Embryonic facial prominence (tissue), 1 donor: ENCODE data around the gene TMBIM6.
A peak's percentile ranks its signal among the peaks of the same experiment; 100 is the strongest.

Source experiments
- DNase-seq: peaks from one replicate; pipeline ENCODE4 v3.0.0-alpha.2; 2016; ENCODE audit errors: extremely low spot score

Gene TMBIM6

GRCh38 chr12:49796606-49797448 is 55.5 kb downstream of the TMBIM6 start:
- DNase-seq: no peak

- DNase-seq: no peak
Measured at GRCh38 chr12:49797449-49797776, 56.1 kb downstream of the TMBIM6 start.

GRCh38 chr12:49798248-49798647 is 56.9 kb downstream of the TMBIM6 start:
- no peak for DNase-seq

GRCh38 chr12:49798934-49799333 is 57.6 kb downstream of the TMBIM6 start:
- no peak for DNase-seq

GRCh38 chr12:49800421-49801140 is 59.2 kb downstream of the TMBIM6 start:
- no peak for DNase-seq

- DNase-seq: no peak
Measured at GRCh38 chr12:49801141-49802063, 60.0 kb downstream of the TMBIM6 start.

GRCh38 chr12:49803693-49804450 is 62.5 kb downstream of the TMBIM6 start:
- DNase-seq: no peak

- DNase-seq: no peak
Measured at GRCh38 chr12:49804821-49805220, 63.5 kb downstream of the TMBIM6 start.

- no peak for DNase-seq
Measured at GRCh38 chr12:49805409-49805808, 64.1 kb downstream of the TMBIM6 start.

- no peak for DNase-seq
Measured at GRCh38 chr12:49806321-49806813, 65.0 kb downstream of the TMBIM6 start.

- DNase-seq: no peak
Measured at GRCh38 chr12:49806877-49807276, 65.5 kb downstream of the TMBIM6 start.

- DNase-seq: no peak
Measured at GRCh38 chr12:49807991-49808580, 66.7 kb downstream of the TMBIM6 start.

GRCh38 chr12:49808686-49809380 is 67.5 kb downstream of the TMBIM6 start:
- no peak for DNase-seq

- peak; percentile 37 for DNase-seq
Measured at GRCh38 chr12:49809381-49809905, 68.1 kb downstream of the TMBIM6 start.

- no peak for DNase-seq
Measured at GRCh38 chr12:49809906-49810389, 68.6 kb downstream of the TMBIM6 start.

GRCh38 chr12:49811136-49811535 is 69.8 kb downstream of the TMBIM6 start:
- DNase-seq: no peak

- DNase-seq: no peak
Measured at GRCh38 chr12:49811961-49812401, 70.6 kb downstream of the TMBIM6 start.

- no peak for DNase-seq
Measured at GRCh38 chr12:49813131-49813530, 71.8 kb downstream of the TMBIM6 start.
